Trophoblast cell (in vitro differentiated cells and primary cell): ENCODE results near the gene CYP2A6.
"Not testable (repeated sequence)": the region's sequence is repeated elsewhere in the genome, so short reads cannot be mapped to it uniquely, and the experiment has no call there.

Experiments
- DNase-seq, 2 donors: peaks; one replicate each; pipeline ENCODE4 v3.0.0-alpha.2; 2016
- H2AFZ ChIP-seq: 2 replicates; pipeline ENCODE4 v1.6.1; 2013; ENCODE audit warnings: low read length, moderate library complexity, mild to moderate bottlenecking; ENCODE audit not compliant: insufficient read depth, poor library complexity
- H2AK5ac ChIP-seq: 2 replicates; pipeline ENCODE4 v1.6.1; 2013; ENCODE audit warnings: mild to moderate bottlenecking, low read length
- H2BK120ac ChIP-seq: 2 replicates; pipeline ENCODE4 v1.6.1; 2013; ENCODE audit warnings: low read length, mild to moderate bottlenecking, moderate library complexity; ENCODE audit not compliant: insufficient read depth, poor library complexity
- H2BK12ac ChIP-seq: 2 replicates; pipeline ENCODE4 v1.6.1; 2013; ENCODE audit warnings: mild to moderate bottlenecking, low read length, moderate library complexity
- H2BK5ac ChIP-seq: 2 replicates; pipeline ENCODE4 v1.6.1; 2013; ENCODE audit warnings: low read length, low read depth, moderate library complexity, mild to moderate bottlenecking; ENCODE audit not compliant: poor library complexity
- H3K14ac ChIP-seq: 2 replicates; pipeline ENCODE4 v1.6.1; 2013; ENCODE audit warnings: mild to moderate bottlenecking, low read length
- H3K18ac ChIP-seq: 2 replicates; pipeline ENCODE4 v1.6.1; 2013; ENCODE audit warnings: mild to moderate bottlenecking, low read length
- H3K23ac ChIP-seq: 2 replicates; pipeline ENCODE4 v1.6.1; 2013; ENCODE audit warnings: low read length
- H3K27ac ChIP-seq: 2 replicates; pipeline ENCODE4 v1.5.1; 2013; ENCODE audit warnings: low read depth, mild to moderate bottlenecking, inconsistent platforms, low read length, moderate library complexity
- H3K27me3 ChIP-seq: 2 replicates; pipeline ENCODE4 v1.6.1; 2013; ENCODE audit warnings: inconsistent platforms, mild to moderate bottlenecking, low read length, moderate library complexity; ENCODE audit not compliant: insufficient read depth
- H3K36me3 ChIP-seq, 2 experiments: 1 replicate in 1 of 2; 2 replicates in 1 of 2; pipeline ENCODE4 v1.6.1; 2013; ENCODE audit warnings: low read length in 2 of 2, mild to moderate bottlenecking in 2 of 2, moderate library complexity in 1 of 2; ENCODE audit not compliant: insufficient read depth in 2 of 2, control insufficient read depth in 1 of 2
- H3K4ac ChIP-seq: 2 replicates; pipeline ENCODE4 v1.6.1; 2013; ENCODE audit warnings: low read depth, mild to moderate bottlenecking, low read length, moderate library complexity
- H3K4me1 ChIP-seq, 2 experiments: 1 replicate in 1 of 2; 2 replicates in 1 of 2; pipeline ENCODE4 v1.6.1; 2013; ENCODE audit warnings: low read length in 2 of 2, mild to moderate bottlenecking in 2 of 2, moderate library complexity in 1 of 2; ENCODE audit not compliant: insufficient read depth in 2 of 2, control insufficient read depth in 1 of 2
- H3K4me2 ChIP-seq: 2 replicates; pipeline ENCODE4 v1.6.1; 2013; ENCODE audit warnings: inconsistent platforms, mild to moderate bottlenecking, low read length, moderate library complexity
- H3K4me3 ChIP-seq: 2 replicates; pipeline ENCODE4 v1.5.1; 2013; ENCODE audit warnings: mild to moderate bottlenecking, low read depth, low read length, inconsistent platforms
- H3K79me1 ChIP-seq: one replicate; pipeline ENCODE4 v1.6.1; 2013; ENCODE audit warnings: low read length
- H3K79me2 ChIP-seq: 2 replicates; pipeline ENCODE4 v1.6.1; 2013; ENCODE audit warnings: low read length, mild to moderate bottlenecking; ENCODE audit not compliant: control insufficient read depth, insufficient read depth, poor library complexity
- H3K9ac ChIP-seq: 2 replicates; pipeline ENCODE4 v1.6.1; 2013; ENCODE audit warnings: mild to moderate bottlenecking, low read length
- H3K9me3 ChIP-seq: 2 replicates; pipeline ENCODE4 v1.6.1; 2013; ENCODE audit warnings: low read depth, mild to moderate bottlenecking, control low read depth, inconsistent platforms, low read length; ENCODE audit not compliant: insufficient read depth
- H4K12ac ChIP-seq: 2 replicates; pipeline ENCODE4 v1.6.1; 2013; ENCODE audit warnings: low read depth, mild to moderate bottlenecking, low read length, moderate library complexity
- H4K8ac ChIP-seq: 2 replicates; pipeline ENCODE4 v1.6.1; 2013; ENCODE audit warnings: low read depth, mild to moderate bottlenecking, low read length, moderate library complexity
- H4K91ac ChIP-seq: one replicate; pipeline ENCODE4 v1.6.1; 2013; ENCODE audit warnings: low read depth, mild to moderate bottlenecking, low read length, moderate library complexity
- WGBS: extraction: QIAGEN DNeasy Blood & Tissue Kit; methylation state at CpG from one replicate; pipeline ENCODE4 v1.1.7; 2013; ENCODE audit warnings: missing lambda C conversion rate; ENCODE audit not compliant: insufficient read length, insufficient coverage; ENCODE audit errors: extremely low coverage; 5-methylcytosine and 5-hydroxymethylcytosine counted together

Gene CYP2A6

GRCh38 chr19:40873873-40874272, 23.6 kb upstream of the CYP2A6 start:
- not testable (repeated sequence) for H2BK12ac ChIP-seq, H3K4ac ChIP-seq, H2BK120ac ChIP-seq, H4K12ac ChIP-seq, H3K27ac ChIP-seq, H3K79me2 ChIP-seq, H3K79me1 ChIP-seq, H4K91ac ChIP-seq, H3K4me1 ChIP-seq, H3K18ac ChIP-seq, H3K4me3 ChIP-seq, H3K23ac ChIP-seq, H3K27me3 ChIP-seq, H4K8ac ChIP-seq, DNase-seq, H3K9ac ChIP-seq, H2AFZ ChIP-seq, H3K4me2 ChIP-seq, H2AK5ac ChIP-seq, H2BK5ac ChIP-seq, H3K9me3 ChIP-seq, H3K14ac ChIP-seq, H3K36me3 ChIP-seq
- WGBS = no CpG with 5 or more reads among the region's 2 CpGs

GRCh38 chr19:40872209-40872608, 22.0 kb upstream of the CYP2A6 start:
- Histone ChIP-seq H3K4me1 (no peaks in the 10 kb centered on the region), H2AFZ (no peak overlapping the region), H3K23ac (no peak overlapping the region), H3K14ac (no peak overlapping the region), H3K4me3 (no peak overlapping the region), H3K79me2 (no peaks in the 10 kb centered on the region), H3K27me3 (no peaks in the 10 kb centered on the region), H2BK5ac (no peak overlapping the region), H3K79me1 (no peaks in the 10 kb centered on the region), H2AK5ac (no peak overlapping the region), H2BK12ac (no peak overlapping the region), H3K4me2 (no peak overlapping the region), H3K9ac (no peak overlapping the region), H3K9me3 (peaks cover 2% of the 10 kb centered on the region), H4K12ac (no peak overlapping the region), H4K8ac (no peak overlapping the region), H3K36me3 (no peaks in the 10 kb centered on the region), H2BK120ac (no peak overlapping the region), H3K18ac (no peak overlapping the region), H4K91ac (no peak overlapping the region), H3K27ac (no peak overlapping the region), H3K4ac (no peak overlapping the region)
- peak; percentile 68 to 81 for DNase-seq
- no CpG with 5 or more reads among the region's 2 CpGs for whole genome bisulfite sequencing

GRCh38 chr19:40867701-40868100, 17.5 kb upstream of the CYP2A6 start:
- H3K79me1 ChIP-seq = no peaks in the 10 kb centered on the region
- H3K9me3 ChIP-seq = no peaks in the 10 kb centered on the region
- no CpG with 5 or more reads among the region's 7 CpGs for WGBS
- no peak overlapping the region for H3K4me3 ChIP-seq
- no peak overlapping the region for H3K23ac ChIP-seq
- H2BK12ac ChIP-seq = no peak overlapping the region
- no peak overlapping the region for H3K4ac ChIP-seq
- no peaks in the 10 kb centered on the region for H3K36me3 ChIP-seq
- no peak overlapping the region for H2BK5ac ChIP-seq
- H4K12ac ChIP-seq = no peak overlapping the region
- H2BK120ac ChIP-seq = no peak overlapping the region
- no peaks in the 10 kb centered on the region for H3K4me1 ChIP-seq
- H3K18ac ChIP-seq = no peak overlapping the region
- H3K79me2 ChIP-seq = no peaks in the 10 kb centered on the region
- no peak overlapping the region for H3K4me2 ChIP-seq
- H3K27ac ChIP-seq = no peak overlapping the region
- no peak overlapping the region for H2AFZ ChIP-seq
- no peak overlapping the region for H2AK5ac ChIP-seq
- DNase-seq = no peak
- no peak overlapping the region for H3K9ac ChIP-seq
- H3K14ac ChIP-seq = no peak overlapping the region
- no peak overlapping the region for H4K8ac ChIP-seq
- H4K91ac ChIP-seq = no peak overlapping the region
- H3K27me3 ChIP-seq = no peaks in the 10 kb centered on the region

GRCh38 chr19:40864739-40865496, 14.7 kb upstream of the CYP2A6 start:
- not testable (repeated sequence) for H2BK120ac ChIP-seq, H4K8ac ChIP-seq, H2BK5ac ChIP-seq, H2AK5ac ChIP-seq, H2AFZ ChIP-seq, H3K27me3 ChIP-seq, H3K27ac ChIP-seq, H3K79me2 ChIP-seq, H3K4me1 ChIP-seq, H4K12ac ChIP-seq, H3K36me3 ChIP-seq, H3K9ac ChIP-seq, H2BK12ac ChIP-seq, H3K79me1 ChIP-seq, H3K4me2 ChIP-seq, H3K23ac ChIP-seq, H3K14ac ChIP-seq, H3K18ac ChIP-seq, H3K9me3 ChIP-seq, H3K4ac ChIP-seq, H4K91ac ChIP-seq, H3K4me3 ChIP-seq
- WGBS = no CpG with 5 or more reads among the region's 9 CpGs
- DNase-seq = peak in 1 of 2 donors; percentile 8
